WI38 (cell line): ENCODE measurements around the gene MRPL11.

Experiments
- H3K4me3 ChIP-seq: 2 replicates; pipeline ENCODE4 v1.5.1; 2011; ENCODE audit warnings: low read depth, mild to moderate bottlenecking, control low read depth, low read length
- TF ChIP-seq, protein P1 (sequence below): IDR thresholded peaks from 2 replicates; pipeline ENCODE4 v1.5.1; 2012; ENCODE audit warnings: low read depth, mild to moderate bottlenecking, control low read depth, low read length

MRPL11 gene

DNA sequence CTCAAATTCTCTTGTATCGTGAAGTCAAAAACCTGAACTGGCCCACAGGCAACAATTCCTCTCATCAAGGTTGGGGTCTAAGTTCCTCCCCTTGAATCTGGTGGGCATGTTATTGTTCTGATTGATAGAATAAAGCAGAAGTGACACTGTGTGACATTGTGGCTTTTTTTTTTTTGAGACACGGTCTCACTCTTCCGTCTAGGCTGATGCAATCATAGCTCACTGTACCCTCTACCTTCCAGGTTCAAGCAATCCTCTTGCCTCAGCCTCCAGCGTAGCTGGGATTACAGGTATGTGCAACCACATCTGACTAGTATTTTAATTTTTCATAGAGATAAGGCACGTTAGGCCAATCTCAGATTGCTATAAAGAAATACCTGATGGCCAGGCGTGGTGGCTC is 19.2 kb upstream of the MRPL11 start:
- no peak overlapping the region for H3K4me3 ChIP-seq
- TF ChIP-seq, protein P1, sequence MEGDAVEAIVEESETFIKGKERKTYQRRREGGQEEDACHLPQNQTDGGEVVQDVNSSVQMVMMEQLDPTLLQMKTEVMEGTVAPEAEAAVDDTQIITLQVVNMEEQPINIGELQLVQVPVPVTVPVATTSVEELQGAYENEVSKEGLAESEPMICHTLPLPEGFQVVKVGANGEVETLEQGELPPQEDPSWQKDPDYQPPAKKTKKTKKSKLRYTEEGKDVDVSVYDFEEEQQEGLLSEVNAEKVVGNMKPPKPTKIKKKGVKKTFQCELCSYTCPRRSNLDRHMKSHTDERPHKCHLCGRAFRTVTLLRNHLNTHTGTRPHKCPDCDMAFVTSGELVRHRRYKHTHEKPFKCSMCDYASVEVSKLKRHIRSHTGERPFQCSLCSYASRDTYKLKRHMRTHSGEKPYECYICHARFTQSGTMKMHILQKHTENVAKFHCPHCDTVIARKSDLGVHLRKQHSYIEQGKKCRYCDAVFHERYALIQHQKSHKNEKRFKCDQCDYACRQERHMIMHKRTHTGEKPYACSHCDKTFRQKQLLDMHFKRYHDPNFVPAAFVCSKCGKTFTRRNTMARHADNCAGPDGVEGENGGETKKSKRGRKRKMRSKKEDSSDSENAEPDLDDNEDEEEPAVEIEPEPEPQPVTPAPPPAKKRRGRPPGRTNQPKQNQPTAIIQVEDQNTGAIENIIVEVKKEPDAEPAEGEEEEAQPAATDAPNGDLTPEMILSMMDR, result no peak

DNA sequence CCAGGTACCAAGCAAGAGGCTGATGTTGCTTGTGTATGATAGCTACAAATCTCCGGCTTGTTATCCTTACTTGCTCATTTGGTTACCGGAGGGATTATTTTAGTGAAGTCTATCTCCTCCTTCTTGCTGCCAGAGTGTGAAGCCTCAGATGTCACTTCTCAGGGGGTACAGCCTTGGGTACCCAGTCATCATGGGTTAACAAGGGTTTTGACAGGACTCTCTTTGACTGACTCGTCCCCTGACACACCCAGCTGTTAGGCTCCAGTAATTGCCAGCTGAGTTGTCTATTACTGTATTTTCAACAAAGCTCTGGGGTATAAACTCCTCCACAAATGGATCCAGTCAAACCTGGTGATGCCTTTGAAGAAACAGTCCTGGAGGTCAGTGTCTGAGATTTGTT is 16.2 kb upstream of the MRPL11 start:
- TF ChIP-seq, protein P1, result no peak
- H3K4me3 ChIP-seq, result no peak overlapping the region

DNA sequence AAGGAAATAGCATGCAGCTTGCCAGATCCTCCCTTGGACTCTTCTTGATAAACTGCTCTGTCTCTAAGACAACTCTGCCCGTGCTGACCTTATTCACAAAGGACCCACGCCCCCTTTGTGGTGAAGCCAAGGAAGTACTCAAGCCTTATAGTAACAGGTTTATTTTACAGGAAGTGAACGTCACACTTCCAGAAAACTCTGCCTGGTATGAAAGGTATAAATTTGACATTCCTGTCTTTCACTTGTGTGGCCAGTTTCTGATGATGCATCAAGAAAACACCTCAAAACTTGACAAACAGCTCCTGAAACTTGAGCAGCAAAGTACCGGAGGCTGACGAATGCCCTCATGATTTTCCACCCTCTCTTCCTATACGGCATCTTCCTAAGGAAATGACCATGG is 15.6 kb upstream of the MRPL11 start:
- TF ChIP-seq, protein P1, result no peak
- no peak overlapping the region for H3K4me3 ChIP-seq

DNA sequence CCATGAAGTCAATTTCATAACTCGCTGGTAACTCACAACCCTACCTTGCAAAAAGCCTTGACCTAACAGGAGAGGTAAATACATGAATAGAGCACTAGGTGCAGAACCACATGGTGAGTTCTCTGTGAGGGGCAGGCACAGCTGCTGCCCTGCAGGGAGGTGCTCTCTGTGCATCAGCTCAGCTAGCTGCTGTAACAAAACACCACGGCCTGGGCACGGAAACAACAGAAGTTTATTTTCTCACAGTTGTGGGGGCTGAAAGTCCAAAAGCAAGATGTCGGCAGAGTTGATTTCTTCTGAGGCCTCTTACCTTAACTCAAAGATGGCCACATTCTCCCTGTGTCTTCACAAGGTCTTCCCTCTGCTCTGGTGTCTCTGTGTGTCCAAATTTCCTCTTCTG is 13.0 kb upstream of the MRPL11 start:
- H3K4me3 ChIP-seq, result no peak overlapping the region
- TF ChIP-seq, protein P1, result no peak

DNA sequence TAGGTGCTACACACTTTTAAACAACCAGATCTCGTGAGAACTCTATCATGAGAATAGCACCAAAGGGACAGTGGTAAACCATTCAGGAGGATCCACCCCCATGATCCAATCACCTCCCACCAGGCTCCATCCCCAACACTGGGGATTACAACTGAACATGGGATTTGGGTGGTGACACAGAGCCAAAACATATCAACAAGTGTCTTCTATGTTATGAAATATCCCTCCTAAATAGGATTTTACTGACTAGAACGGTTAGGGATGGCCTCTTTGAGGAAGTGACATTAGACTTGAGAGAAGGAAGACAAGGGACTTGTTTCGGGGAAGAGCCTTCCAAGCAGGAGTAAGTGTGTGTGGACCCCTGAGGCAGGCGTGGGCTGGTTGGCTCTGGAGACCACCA is 11.9 kb upstream of the MRPL11 start:
- TF ChIP-seq, protein P1, result no peak

DNA sequence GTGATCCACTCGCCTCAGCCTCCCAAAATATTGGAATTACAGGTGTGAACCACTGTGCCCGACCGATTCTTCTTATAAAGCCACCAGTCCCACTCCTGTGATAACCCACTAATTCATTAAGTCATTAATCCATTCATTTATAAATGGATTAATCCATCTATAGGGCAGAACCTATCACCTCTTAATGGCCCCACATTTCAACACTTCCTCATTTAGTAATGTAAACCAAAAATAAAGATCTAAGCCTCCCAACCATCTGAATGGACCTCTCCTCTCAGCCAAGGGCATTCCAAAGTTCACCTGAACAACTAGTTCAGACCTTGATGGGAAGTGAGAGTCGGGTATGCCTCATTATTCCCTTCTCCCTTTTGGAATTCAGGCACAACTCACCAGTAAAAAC is 9.9 kb upstream of the MRPL11 start:
- no peak overlapping the region for H3K4me3 ChIP-seq
- TF ChIP-seq, protein P1, result no peak

More for the DNA sequence above, 11.9 kb upstream of the MRPL11 start:
- no peak overlapping the region for H3K4me3 ChIP-seq

DNA sequence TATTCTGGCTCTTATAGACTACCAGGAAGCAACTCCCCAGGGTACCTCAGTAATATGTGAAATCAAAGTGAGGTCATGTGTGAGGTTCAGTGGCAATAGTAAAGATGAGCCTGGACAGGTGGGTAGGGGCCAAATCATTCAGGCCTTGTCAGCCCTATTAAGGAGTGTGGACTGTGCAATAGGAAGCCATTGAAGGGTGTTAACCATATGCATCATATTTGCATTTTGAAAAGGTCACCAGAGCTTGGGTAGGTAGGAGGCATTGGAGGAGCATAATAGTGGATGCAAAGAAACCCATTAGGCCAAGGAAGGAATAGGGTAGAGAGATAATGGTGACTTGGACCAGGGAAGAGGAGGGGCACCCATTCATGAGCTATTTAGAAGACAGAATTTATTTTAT is 8.4 kb upstream of the MRPL11 start:
- TF ChIP-seq, protein P1, result no peak
- H3K4me3 ChIP-seq, result no peak overlapping the region
